ENCODE results near the gene ZBTB17.

The ZBTB17 gene

GRCh38 chr1:15965228-15965767 lies 10.6 kb downstream of the ZBTB17 start:
- no peak for TF ChIP-seq POLR2AphosphoS5 (IDR thresholded peaks at IDR 0.05; ENCODE audit: low read depth, low read length)
- no peak for TF ChIP-seq SIN3A (IDR thresholded peaks at IDR 0.05; ENCODE audit: borderline replicate concordance, insufficient read depth, low read length)
- TF ChIP-seq FOXP2 (optimal IDR thresholded peaks at IDR 0.05; ENCODE audit: borderline replicate concordance, extremely low read depth, extremely low read length, insufficient read depth), result no peak
- TF ChIP-seq, protein P1, sequence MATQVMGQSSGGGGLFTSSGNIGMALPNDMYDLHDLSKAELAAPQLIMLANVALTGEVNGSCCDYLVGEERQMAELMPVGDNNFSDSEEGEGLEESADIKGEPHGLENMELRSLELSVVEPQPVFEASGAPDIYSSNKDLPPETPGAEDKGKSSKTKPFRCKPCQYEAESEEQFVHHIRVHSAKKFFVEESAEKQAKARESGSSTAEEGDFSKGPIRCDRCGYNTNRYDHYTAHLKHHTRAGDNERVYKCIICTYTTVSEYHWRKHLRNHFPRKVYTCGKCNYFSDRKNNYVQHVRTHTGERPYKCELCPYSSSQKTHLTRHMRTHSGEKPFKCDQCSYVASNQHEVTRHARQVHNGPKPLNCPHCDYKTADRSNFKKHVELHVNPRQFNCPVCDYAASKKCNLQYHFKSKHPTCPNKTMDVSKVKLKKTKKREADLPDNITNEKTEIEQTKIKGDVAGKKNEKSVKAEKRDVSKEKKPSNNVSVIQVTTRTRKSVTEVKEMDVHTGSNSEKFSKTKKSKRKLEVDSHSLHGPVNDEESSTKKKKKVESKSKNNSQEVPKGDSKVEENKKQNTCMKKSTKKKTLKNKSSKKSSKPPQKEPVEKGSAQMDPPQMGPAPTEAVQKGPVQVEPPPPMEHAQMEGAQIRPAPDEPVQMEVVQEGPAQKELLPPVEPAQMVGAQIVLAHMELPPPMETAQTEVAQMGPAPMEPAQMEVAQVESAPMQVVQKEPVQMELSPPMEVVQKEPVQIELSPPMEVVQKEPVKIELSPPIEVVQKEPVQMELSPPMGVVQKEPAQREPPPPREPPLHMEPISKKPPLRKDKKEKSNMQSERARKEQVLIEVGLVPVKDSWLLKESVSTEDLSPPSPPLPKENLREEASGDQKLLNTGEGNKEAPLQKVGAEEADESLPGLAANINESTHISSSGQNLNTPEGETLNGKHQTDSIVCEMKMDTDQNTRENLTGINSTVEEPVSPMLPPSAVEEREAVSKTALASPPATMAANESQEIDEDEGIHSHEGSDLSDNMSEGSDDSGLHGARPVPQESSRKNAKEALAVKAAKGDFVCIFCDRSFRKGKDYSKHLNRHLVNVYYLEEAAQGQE (IDR thresholded peaks at IDR 0.05; ENCODE audit: insufficient read depth in 1 of 2, low read depth in 2 of 2, low read length in 2 of 2), result no peak
- TF ChIP-seq TAF1 (IDR thresholded peaks at IDR 0.05; ENCODE audit: borderline replicate concordance, insufficient read depth, low read length), result no peak

GRCh38 chr1:15963968-15964648 lies 11.8 kb downstream of the ZBTB17 start:
- no peak for TF ChIP-seq POLR2AphosphoS5 (IDR thresholded peaks at IDR 0.05; ENCODE audit: low read depth, low read length)
- TF ChIP-seq FOXP2 (optimal IDR thresholded peaks at IDR 0.05; ENCODE audit: borderline replicate concordance, extremely low read depth, extremely low read length, insufficient read depth), result no peak
- TF ChIP-seq SIN3A (IDR thresholded peaks at IDR 0.05; ENCODE audit: borderline replicate concordance, insufficient read depth, low read length), result no peak
- TF ChIP-seq, protein P1 (IDR thresholded peaks at IDR 0.05; ENCODE audit: insufficient read depth in 1 of 2, low read depth in 2 of 2, low read length in 2 of 2), result no peak
- TF ChIP-seq TAF1 (IDR thresholded peaks at IDR 0.05; ENCODE audit: borderline replicate concordance, insufficient read depth, low read length), result no peak

DNA sequence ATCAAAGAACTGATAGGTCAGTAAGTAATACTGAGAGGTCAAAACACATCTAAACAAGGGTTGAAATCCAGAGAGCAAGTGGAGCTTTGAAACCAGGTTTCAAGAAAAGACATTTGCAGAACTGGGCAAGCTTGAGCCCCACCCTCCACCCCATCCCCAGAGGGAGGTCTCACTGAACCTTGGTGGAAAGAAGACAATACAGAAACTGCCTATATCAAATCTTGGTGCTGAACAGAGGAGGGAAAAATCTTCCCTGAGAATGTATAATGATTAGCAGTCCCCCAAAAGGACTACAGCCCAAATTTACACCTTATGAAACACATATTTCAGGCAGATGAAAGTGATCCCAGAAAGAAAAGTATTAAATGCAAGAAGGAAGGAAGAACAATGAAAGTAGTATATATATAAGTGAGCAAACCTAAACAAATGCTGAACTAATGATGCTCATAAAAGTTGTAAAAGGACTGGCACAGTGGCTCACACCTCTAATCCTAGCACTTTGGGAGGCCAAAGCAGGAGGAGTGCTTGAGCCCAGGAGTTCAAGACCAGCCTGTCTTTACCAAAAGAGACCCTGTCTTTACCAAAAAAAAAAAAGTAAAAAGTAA lies 12.4 kb downstream of the ZBTB17 start:
- TF ChIP-seq TAF1 (IDR thresholded peaks at IDR 0.05; ENCODE audit: borderline replicate concordance, insufficient read depth, low read length) (no peak), SIN3A (IDR thresholded peaks at IDR 0.05; ENCODE audit: borderline replicate concordance, insufficient read depth, low read length) (no peak), FOXP2 (optimal IDR thresholded peaks at IDR 0.05; ENCODE audit: borderline replicate concordance, extremely low read depth, extremely low read length, insufficient read depth) (no peak), POLR2AphosphoS5 (IDR thresholded peaks at IDR 0.05; ENCODE audit: low read depth, low read length) (no peak)
- TF ChIP-seq, protein P1 (IDR thresholded peaks at IDR 0.05; ENCODE audit: insufficient read depth in 1 of 2, low read depth in 2 of 2, low read length in 2 of 2), result no peak

DNA sequence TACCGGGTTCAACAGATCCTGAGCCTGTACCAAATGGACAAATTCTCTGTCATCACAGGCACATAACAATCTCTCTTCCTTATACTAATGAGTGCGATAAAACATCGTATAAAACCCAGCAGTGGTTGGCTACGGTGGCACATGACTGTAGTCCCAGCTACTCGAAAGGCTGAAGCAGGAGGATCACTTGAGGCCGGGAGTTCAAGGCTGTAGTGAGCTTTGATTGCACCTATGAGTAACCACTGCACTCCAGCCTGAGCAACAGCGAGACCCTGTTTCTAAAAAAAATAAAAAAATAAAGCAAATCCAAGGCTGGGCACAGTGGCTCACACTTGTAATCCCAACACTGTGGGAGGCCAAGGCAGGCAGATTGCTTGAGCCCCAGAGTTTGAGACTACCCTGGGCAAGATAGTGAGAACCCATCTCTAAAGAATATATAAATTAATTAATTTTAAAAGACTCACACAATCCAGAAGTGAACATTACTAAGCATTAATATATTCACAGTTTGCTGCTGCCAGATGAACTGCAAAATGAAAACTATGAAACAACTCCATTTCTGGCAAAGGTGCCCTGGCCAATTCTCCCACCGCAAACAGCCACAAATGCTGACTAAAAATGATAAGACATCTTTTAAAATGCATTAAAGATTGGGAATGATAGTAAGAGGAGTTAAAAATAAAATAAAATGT lies 13.1 kb downstream of the ZBTB17 start:
- TF ChIP-seq FOXP2 (optimal IDR thresholded peaks at IDR 0.05; ENCODE audit: borderline replicate concordance, extremely low read depth, extremely low read length, insufficient read depth), result no peak
- TF ChIP-seq, protein P1 (IDR thresholded peaks at IDR 0.05; ENCODE audit: insufficient read depth in 1 of 2, low read depth in 2 of 2, low read length in 2 of 2), result no peak
- no peak for TF ChIP-seq POLR2AphosphoS5 (IDR thresholded peaks at IDR 0.05; ENCODE audit: low read depth, low read length)
- no peak for TF ChIP-seq SIN3A (IDR thresholded peaks at IDR 0.05; ENCODE audit: borderline replicate concordance, insufficient read depth, low read length)

Data from PFSK-1 (cell line).